Fibroblast of the conjunctiva (primary cell): ENCODE data around the gene CPSF6.
"Not testable (repeated sequence)": the region's sequence is repeated elsewhere in the genome, so short reads cannot be mapped to it uniquely, and the experiment has no call there.

Experiments used
- DNase-seq: peaks from one replicate; pipeline ENCODE4 v3.0.0-alpha.2; 2010; ENCODE audit warnings: low read depth

CPSF6 gene, protein sequence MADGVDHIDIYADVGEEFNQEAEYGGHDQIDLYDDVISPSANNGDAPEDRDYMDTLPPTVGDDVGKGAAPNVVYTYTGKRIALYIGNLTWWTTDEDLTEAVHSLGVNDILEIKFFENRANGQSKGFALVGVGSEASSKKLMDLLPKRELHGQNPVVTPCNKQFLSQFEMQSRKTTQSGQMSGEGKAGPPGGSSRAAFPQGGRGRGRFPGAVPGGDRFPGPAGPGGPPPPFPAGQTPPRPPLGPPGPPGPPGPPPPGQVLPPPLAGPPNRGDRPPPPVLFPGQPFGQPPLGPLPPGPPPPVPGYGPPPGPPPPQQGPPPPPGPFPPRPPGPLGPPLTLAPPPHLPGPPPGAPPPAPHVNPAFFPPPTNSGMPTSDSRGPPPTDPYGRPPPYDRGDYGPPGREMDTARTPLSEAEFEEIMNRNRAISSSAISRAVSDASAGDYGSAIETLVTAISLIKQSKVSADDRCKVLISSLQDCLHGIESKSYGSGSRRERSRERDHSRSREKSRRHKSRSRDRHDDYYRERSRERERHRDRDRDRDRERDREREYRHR

DNA sequence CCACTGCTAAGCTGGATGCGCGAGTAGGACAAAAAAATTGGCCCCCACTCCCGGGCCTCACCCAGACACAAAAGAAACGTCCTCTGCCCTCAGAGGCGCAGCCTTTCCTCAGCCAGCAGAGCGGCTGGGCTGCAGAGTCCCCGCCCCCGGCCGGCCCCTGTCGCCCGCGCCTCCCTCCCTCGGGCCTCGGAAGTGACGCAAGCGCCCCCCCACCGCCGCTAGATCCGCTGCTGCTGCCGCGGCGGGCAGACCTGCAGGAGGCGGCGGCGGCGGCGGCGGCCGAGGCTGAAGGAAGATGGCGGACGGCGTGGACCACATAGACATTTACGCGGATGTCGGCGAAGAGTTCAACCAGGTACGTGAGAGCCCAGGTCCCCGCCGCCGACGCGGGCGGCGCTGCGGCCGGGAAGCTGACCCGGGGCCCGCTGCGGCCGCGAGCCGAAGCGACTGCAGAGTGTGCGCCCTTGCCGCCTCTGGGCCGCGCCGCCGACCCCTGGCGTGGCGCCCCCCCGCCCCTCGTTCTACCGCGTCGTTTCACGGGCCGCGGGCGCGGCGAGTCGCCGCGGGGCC, at the start of gene CPSF6:
CPSF6 (plus strand) TSS at position 218 of the 570 bp plus-strand sequence; CDS start at position 296, 78 bp downstream.
- peak; percentile 84 for DNase-seq

DNA sequence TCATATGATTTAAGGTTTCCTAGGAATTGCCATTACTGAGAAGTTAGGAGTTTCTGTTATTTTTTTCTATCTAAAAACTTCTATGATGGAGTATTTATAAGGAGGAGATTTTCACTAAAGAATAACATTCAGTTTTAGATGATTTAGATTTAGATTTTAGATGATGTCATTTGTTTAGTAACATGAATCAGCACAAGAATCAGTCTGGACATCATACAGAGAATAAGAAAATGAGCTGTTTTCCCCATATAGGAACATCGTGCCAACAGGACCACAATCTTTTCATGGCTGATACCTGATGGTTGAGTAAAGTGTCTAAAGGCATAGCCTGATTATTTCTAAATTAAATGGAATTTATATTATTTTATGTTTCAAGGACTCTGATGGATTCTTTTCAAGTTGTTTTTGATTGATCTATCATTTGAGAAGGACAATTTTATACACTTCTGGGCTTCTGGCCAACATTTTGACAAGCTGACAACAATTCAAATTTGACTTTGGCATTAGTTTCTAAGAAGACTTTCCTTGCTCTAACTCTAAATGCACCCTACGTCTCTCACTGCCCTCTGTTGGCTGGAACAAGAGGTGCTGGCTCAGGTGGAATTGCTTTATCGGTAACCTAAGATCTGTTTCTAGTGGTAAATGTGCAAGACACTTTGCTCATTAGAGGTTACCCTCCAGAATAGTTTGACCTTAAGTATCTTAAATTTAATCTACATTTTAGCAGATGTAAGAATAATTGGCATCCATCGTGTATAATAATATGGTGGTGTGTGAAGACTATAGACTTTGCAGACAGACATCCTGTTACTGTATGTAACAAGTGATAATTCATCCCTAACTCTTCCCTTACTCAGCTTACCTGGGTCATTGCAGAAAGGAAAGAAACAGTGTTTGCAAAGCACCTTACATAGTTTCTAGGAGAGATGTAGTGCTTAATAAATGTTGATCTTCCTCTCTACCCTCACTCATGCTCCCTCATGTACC, 42.8 kb upstream of the CPSF6 start:
- DNase-seq = no peak

DNA sequence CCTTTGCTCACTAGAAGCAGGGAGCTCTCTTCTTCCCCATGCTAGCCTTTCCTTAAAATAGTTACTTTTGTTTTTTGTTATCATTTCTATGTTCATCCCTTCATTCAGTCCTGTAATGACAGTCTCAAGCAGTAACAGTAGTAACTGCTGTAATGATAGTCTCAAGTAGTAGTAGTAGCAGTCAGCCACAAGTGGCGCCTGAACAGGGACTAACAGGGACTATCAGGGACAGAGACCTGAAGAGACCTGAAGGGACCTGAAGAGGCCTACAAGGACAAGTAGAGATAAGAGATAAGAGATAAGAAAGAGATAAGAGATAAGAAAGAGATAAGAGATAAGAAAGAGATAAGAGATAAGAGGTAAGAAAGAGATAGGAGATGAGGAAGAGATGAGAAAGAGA, 39.4 kb upstream of the CPSF6 start:
- not testable (repeated sequence) for DNase-seq

DNA sequence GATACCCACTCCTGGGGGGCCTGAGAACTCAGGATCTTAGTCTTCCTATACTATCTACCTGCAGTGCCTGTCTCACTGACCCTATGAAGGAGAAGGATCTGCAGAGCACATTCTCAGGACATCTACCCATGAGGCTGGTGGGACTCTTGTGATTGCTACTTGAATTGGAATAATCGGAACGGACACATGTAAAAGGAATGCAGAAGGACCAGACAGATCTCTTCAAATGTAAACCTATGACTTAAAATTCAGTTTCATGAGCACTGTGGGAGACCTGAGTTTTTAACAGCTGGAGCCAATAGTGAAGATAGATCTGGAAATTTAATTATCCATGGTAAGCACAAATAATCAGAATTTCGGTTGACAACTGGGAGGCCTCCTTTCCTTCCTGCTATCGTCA, 35.2 kb upstream of the CPSF6 start:
- no peak for DNase-seq

DNA sequence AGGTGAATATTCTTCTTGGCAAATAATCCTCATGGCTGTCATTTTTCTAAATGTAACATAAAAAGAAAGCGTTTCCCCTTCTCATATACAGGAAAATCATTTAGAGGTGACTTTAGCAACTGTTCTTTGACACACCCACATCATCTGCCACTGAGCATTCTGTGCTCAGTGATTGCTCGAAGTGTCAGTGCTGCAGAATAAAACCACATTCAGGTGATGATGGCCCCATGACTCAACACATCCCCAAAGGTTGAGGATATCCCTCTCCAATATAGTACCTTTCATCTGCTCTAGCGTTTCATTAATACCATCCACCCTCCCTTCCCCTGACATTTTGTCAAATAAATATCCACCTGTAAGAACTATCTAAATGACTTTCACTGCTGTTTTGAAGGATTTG, 28.7 kb upstream of the CPSF6 start:
- DNase-seq = no peak

DNA sequence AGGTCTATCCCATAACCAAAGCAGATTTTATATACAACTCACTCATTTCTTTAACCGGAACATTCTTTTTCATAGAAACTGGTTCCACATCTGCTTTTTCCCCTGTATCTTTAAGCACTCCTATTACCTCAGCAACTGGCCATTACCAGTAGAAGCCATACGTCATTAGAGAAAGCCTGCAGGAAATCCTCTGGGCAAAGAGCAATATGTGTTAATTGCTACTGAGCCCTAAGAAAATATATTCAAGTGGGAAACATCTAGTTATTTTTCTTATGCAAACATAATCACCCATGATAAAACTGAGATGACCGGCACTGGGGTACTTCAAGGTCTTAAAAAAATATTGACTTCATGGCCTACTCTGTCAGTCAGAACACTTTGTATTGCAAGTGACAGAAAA, 28.2 kb upstream of the CPSF6 start:
- DNase-seq = no peak

DNA sequence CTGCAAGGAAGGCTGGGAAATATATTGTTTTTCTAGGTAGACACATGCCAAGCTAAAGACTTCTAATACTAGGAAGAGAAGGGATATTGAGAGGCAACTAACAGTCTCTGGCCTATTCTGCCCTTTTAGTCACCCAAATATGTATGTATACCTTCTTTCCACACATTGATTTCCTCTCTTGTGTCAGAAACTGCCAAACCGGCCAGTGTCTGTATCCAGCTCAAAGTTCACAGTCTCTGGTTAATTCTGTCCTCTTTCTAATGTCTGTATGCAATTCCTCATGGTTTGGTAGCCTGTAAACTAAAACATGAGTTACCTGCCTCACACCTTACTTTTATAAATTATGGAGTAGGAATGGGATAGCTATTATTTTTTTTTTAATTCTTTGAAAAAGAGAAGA, 25.2 kb upstream of the CPSF6 start:
- DNase-seq = no peak

DNA sequence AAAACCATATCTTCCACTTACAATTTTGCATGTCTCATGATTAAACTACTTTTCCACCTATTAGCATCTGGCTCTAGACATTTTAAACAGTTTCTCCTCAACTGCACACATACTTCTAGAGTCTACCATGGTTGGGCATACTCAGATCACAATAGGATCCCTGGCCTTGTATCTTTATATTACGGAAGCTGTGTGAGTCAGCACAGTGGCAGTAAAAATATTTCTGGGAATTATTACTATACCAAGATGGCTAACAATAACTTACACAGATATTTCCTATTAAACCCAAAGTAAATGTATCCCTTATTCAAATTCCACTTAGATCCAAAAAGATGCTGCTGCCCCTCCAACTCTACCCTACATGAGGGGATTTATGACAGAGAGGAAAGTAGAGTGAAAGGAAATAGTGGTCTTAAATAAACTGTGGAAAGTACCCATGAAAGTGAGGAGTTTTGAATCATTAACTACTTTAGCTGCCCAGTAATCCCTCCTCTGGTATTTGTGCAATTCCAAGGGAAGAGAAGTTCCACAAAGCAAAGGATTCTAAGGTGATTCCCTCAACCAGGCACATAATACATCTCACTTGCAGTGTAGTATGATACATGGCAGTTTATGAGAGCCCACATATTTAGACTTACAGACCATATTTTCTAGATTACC, 14.0 kb upstream of the CPSF6 start:
- DNase-seq = no peak

DNA sequence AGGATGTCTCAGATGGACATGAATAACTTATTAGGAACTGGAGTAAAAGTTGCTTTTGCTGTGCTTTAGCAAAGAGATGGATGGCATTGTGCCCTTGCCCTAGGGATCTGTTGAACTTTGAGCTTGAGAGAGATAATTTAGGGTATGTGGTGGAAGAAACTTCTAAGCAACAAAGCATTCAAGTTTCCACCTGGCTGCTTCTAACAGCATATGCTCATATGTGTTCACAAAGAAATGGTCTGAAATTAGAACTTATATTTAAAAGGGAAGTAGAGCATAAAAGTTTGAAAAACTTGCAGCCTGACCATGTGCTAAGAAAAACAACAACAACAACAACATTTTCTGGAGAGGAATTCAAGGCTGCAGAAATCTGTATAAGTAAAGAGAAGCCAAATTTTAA, 7.9 kb upstream of the CPSF6 start:
- no peak for DNase-seq

DNA sequence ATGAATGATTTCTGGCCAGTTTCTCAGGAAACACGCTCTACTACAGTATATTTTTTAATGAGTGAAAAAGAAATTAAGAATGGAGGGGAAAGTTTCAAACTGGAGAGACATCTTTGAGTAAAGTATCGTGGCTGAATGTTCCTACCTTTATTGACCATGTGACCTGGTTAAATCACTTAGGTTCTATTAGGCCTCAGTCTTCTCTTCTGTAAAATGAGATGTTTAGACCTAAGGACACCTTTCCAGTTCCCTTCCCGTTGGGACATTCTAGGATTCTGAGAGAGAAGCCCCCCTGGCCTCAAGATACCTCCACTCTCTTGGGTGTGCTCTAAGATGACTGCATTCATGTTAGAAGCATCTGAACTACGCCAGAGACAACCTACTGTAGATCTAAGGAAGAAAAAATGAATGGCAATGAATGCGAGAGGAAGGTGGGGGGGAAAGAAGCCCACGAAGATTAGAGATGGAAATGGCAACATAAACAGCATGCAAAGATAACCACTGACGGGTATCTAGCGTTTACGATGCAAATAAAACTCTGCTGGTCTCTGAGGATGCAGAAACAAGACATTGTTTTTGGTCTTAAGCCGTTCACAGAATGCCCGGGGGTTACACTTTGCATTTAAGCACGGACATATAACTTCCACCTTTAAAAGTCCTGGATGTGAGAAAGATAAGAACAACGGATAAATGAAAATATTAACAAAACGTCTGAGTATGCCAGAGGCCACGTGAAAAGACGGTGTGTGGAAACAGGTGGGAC, 599 bp upstream of the CPSF6 start:
- no peak for DNase-seq

DNA sequence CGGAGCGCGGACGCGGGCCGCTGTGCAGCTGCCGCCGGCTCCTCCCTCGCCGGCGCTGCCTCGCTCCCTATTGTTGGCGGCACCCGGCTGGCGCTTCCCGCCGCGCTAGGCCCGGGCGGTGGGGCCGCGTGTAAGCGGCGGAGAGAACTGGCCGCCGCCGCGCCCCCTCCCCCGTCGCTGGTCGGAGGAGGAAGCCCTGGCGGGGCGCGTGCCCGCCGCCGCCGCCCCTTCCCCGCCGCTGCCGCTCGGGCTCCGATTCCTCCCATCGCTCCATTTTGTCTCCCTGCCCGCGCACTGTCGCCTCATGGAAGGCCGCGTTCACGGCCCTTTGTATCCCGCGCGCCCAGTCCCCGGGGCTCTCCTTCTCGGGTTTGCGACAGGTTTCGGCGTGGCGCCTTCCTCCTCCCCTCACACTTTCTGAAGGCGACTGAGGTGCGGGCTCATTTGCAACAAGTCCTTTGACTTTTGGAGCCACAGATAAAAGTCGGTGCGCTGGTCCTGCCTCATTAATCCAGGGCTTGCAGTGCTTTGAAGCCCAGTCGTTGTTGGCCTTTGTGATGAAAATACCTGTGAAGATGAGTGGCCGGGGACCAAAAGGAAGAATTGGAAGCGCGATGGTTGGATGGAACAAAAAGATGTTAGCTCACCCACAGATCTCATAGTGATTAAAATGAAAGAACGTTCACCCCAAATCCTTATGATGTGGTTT, 707 bp downstream of the CPSF6 start:
- DNase-seq = no peak

DNA sequence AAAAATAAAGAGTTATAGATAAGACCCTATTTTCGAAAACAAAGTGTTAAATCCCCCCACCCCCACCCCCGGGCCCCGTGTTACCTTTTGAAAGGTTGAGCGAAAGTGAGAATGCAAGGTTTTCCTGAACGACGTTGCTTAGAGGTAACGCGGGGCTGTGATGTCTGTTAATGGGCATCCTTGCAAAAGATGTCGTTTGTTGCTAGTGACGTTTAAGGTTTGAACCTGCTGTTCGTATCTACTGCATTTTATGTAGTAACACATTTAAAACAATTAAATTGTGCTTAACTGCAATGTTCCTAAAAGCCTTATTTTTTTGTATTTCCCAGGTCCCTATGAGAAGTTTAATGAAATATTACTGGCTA, 1.2 kb downstream of the CPSF6 start:
- DNase-seq = no peak

DNA sequence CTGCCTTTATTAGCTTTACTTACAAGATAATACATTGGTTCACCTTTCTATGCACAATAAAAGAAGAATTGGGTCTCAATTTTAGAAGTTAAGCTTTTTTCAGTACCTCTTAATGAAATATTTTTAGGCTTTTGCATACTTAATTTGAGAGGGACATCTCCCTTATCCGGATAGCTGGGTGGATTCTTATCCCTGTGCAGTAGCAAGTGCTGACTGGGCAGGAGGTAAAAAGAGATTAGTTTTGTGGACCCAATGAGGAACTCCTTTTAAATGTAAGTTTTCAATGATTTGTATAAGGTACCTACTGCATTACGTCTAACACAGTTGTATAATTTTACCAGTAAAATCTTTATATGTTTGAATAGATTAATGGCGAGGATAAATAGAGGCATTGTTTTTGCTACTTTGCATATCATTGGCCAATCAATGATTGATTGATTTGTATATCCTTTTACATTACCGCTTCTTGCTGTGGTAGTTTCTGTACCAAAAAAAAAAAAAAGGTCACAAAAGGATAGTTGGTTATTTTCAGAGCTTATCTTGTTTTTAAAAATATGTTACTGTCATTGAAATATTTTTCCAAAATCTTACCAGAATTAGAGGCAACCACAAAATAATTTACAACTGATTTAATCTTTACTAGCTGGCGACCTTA, 2.2 kb downstream of the CPSF6 start:
- DNase-seq = no peak

DNA sequence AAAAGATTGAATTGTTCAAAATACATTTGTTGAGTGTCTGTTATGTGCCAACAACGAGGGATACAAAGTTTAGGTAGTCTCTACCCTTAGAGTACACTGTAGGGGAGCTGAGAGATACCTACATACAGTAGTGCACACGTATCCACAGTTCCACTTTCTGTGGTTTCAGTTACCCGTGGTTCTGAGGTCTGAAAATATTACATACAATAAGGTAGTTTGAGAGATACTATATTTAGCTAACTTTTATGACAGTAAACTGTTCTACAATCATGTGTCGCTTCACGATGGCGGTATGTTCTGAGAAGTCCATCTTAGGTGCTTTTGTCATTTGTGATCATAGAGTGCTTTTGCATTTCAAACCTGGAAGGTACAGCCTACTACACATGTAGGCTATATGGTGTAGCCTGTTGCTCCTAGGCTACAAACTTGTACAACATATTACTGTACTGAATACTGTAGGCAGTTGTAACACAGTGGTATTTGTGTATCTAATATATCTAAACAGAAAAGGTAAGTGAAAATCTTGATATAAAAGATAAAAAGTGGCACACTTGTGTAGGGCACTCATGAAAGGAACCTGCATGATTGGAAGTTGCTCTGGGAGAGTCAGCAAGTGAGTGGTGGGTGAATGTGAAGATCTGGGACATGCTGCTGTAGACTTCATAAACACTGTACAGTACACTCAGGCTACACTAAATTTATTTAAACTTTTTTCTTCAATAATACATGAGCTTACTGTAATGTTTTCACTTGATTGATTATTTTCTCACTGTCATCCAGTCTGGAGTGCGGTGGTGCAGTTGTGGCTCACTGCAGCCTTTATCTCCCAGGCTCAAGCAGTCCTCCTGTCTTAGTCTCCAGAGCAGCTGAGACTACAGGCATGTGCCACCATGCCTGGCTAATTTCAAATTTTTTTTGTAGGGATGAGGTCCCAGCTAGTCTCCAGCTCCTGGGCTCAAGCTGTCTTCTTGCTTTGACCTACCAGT, 4.0 kb downstream of the CPSF6 start:
- DNase-seq = no peak

DNA sequence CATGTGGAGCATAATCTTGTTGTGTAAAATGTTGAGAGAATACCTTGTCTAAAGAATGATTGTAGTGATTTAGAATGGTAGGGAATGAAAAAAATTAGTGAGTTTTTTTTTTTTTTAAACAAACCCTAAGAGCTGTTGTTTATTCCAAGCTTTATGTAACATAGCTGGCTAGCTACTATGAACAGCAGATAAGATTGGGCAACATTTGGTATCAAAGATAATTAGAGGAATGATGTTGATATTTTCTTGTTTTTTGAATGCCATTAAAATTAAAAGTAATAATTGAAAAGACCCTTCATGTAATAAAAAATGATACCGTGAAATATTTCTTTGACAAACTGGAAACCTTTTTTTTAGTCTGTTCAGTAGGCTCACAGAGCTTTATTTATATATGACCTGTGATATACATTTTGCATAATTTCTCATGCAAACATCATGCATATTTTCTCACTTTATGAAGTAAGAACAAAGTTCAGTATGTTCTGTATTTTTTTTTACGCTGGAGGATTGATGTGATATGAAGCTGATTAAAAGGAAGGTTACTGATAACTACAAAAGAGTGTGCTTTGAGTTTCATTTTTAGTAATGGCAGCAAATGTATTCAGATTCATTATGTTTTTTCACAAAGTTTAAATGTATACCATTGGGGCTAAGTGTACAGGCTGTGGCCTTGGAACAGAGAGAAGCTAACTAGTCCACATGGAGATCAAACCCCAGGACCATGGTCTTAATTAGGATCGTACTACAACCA, 8.1 kb downstream of the CPSF6 start:
- no peak for DNase-seq

DNA sequence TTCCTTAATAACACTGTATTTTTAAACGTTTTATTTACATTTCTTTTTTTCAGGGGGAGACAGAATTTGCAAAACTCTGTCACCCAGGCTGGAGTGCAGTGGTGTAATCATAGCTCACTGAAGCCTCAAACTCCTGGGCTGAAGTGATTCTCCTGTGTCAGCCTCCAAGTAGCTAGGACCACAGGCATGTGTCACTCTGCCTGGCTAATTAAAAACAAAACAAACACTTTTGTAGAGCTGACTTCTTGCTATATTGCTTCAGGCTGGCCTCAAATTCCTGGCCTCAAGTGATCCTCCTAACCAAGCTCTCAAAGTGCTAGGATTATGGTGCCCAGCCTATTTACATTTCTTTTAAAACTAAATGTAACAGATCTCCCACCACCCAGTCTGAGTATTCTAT, 12.7 kb downstream of the CPSF6 start:
- no peak for DNase-seq

DNA sequence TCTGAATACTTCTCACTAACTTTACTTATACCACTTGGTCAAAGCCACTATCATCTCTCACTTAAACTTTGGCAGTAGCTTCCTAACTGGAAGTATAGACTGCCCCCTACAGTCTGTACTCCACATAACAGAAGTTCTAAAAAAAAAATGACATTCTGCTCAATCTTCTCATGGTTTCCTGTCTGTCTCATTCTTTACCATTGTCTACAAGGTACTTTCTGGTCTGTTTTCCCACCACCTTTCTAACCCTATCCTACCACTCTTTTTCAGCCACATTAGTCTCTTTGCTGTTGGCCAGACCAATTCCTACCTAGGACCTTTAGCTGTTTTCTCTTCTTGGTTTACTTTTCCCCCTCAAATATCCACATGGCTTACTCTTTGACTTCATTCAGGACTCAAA, 14.7 kb downstream of the CPSF6 start:
- peak; percentile 35 for DNase-seq

DNA sequence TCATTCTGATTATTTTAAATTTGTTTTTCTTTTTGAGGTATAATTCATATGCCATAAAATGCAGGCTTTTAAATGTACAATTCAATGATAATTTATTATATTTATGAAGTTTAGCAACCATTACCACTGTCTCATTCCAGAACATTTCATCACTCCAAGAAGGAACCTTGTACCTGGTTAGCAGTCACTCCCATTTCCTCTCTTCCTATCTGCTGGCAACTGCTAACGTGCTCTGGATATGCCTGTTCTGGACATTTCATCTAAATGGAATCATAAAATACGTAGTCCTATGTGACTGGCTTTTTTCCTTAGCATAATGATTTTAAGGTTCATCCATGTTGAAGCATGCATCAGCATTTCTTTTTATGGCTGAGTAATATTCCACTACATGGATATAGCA, 15.5 kb downstream of the CPSF6 start:
- DNase-seq = no peak
